ENCODE results near the gene STRA6.

Gene STRA6

GRCh38 chr15:74130849-74131627 is 71.5 kb downstream of the STRA6 start:
- DNase-seq, result no peak

DNA sequence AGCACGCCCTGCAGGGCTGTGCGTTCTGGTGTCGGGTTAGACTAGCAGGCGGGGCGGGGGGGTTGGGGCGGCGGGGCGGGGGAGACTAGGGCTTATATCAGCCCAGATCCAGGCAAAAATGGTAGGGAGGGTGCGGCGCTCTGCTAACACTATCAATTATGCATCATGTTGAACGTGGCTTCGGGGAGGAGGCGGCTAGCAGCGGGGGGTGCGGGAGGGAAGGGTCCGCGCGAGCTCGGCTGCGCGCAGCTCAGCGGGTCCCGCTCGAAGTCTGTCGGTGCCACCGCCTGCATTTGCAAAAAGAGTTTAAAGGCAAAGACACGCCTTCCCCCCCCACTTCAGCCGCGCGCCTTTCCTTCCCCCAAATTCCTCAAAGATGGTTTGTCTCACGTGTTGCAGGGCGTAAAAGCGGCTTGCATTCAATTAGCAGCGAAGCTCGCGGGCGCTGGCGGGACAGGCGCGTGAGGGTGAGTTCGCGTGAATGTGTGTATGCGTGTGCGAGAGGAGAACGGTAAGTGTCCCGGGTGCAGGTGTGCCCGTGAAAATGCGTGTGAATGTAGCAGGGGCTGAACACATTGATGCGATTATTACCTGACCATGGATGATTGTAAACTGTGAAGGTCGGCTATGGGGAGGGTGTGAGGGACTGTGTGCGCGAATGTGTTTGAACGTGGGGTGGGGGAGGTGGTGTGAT is 72.3 kb downstream of the STRA6 start, which contains the start of gene ISLR2:
Gene ISLR2 (plus strand): TSS at position 432 of the 694 bp plus-strand sequence. CDS start 2,169 bp downstream, outside the sequence.
- DNase-seq, result no peak

DNA sequence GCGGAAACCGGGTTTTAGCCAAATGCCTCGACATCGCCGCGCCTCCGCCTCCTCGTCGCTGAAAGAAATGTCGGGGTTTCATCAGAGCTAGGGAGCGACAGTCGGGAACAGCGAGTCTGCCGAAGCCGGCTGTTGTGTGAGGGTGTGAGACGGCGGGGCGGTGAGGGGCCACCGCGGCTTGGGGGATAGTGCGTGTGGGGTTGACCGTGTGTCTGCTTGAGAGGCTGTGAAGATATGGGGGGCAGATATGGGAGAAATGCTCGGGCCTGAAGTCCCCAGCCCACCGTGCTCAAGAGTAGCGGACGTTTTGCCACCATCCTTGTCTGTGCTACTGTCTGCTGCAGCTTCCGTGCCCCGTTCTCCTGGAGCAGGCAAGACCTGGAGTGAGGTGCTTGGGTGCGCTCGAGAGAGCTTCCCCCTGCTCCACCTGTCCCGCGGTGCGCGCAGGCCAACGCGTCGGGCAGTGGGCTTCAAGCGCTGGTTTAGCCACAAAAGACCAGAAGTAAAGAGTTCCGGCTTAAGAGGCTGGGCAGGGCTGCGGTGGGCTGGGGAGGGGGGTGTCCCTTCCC is 72.9 kb downstream of the STRA6 start:
- no peak for DNase-seq

Data from CD4-positive, alpha-beta T cell treated with Interleukin-10 for 1 hour (primary cell).